Epithelial cell of esophagus (primary cell): ENCODE data around the gene PLCL2.

ENCODE experiments used
- DNase-seq: peaks from one replicate; pipeline ENCODE4 v3.0.0; 2010; ENCODE audit warnings: low read depth
- H3K4me3 ChIP-seq: 2 replicates; pipeline ENCODE4 v1.5.1; 2011; ENCODE audit warnings: mild to moderate bottlenecking, low read length, control low read depth
- CTCF ChIP-seq: IDR thresholded peaks from 2 replicates; pipeline ENCODE4 v1.5.1; 2011; ENCODE audit warnings: low read depth, mild to moderate bottlenecking, low read length, control low read depth, inconsistent platforms; ENCODE audit not compliant: insufficient read depth; ENCODE audit errors: missing control alignments

The PLCL2 gene

DNA sequence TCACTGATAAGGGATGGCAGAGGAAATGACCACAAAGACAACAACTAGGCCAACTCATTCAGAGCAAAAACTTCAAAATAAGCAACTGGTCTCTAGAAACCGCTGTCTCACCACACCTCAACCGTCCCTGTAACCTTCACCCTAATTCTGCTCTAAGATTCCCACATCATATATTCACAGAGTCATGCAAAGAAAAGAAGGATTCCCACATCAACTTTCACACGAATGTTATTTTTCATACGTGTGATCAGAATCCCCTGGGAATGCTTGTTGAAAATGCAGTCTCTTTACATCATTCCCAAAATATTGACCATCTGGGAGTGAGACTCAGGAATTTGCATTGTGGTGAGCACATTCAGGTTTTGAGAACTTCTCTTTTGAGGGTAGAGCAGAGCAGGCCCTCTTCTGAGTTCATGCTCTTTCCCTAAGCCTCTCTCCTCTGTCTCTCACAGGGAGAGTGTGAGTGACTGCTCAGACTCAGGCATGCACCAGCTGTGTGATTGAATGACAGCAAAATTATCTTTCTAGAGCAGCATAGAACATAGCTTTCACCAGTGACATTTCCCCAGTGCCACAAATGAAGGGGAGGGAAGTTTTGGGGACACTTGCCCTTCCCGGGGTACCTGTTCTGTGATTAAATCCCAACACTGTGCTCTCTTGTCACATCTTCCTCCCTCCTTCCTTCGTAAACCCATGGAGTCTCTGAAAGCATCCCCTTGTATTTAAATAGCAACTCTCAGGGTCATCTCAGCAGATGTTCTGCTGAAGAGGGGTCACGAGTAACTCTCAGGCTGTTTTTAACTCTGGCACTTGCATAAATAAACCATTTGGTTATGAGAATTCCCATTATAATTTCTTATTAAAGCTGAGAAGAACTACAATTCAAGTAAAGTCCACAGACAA, 170.9 kb downstream of the PLCL2 start:
- TF ChIP-seq CTCF = no peak
- no peak for DNase-seq

GRCh38 chr3:17057321-17057720, 172.6 kb downstream of the PLCL2 start:
- DNase-seq = no peak
- H3K4me3 ChIP-seq = no peak overlapping the region
- TF ChIP-seq CTCF = no peak

More for the DNA sequence above, 170.9 kb downstream of the PLCL2 start:
- no peak overlapping the region for H3K4me3 ChIP-seq

DNA sequence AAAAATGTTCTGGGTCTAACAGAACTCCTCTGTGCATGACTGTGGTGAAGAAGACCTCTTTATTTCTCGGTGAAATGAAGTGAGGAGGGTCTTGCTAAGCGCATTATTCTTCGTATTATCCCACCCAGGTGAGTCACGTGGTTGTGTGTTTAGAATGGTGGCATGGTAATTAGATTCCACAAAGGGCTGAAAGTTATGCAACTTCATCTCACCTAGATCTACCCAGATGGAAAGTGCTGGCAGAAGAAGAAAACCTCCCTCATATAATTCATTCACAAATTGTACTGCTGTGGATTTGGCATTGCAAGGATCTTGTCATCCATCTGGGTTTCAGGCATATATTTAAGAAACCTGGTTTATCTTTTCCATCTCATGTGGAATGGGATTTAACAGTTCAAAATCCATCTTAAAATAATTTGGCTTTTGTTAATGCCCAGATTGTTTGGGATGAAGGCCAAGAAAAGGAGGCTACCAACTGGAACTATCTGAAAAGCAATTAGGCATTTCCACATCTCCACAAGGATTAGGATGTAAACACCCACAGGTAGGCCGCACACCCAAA, 175.3 kb downstream of the PLCL2 start:
- DNase-seq = no peak
- no peak for TF ChIP-seq CTCF
- H3K4me3 ChIP-seq = no peak overlapping the region

- H3K4me3 ChIP-seq = no peak overlapping the region
- no peak for TF ChIP-seq CTCF
- DNase-seq = no peak
Measured at GRCh38 chr3:17061005-17061404, 176.2 kb downstream of the PLCL2 start.

GRCh38 chr3:17062736-17063135, 178.0 kb downstream of the PLCL2 start:
- H3K4me3 ChIP-seq = no peak overlapping the region
- no peak for TF ChIP-seq CTCF
- DNase-seq = no peak

- no peak for TF ChIP-seq CTCF
- DNase-seq = no peak
- no peak overlapping the region for H3K4me3 ChIP-seq
Measured at GRCh38 chr3:17063596-17063995, 178.8 kb downstream of the PLCL2 start.
